Hippocampal formation (tissue), 2 donors: Measurements from ENCODE around the gene TSPAN32.
A peak's percentile ranks its signal among the peaks of the same experiment; 100 is the strongest.

Source experiments
- DNase-seq, 2 donors: peaks; one replicate each; lab custom pipeline; 2025; lab: John Stamatoyannopoulos, UW

Gene TSPAN32

GRCh38 chr11:2289350-2289749 lies 12.5 kb upstream of the TSPAN32 start:
- DNase-seq = no peak

GRCh38 chr11:2289859-2290258 lies 12.0 kb upstream of the TSPAN32 start:
- DNase-seq = no peak

GRCh38 chr11:2290351-2290841 lies 11.4 kb upstream of the TSPAN32 start:
- DNase-seq = no peak

- no peak for DNase-seq
Observed at GRCh38 chr11:2293531-2293971, 8.3 kb upstream of the TSPAN32 start.

GRCh38 chr11:2293984-2294925 lies 7.6 kb upstream of the TSPAN32 start:
- no peak for DNase-seq

- DNase-seq = no peak
Observed at GRCh38 chr11:2294926-2295290, 6.9 kb upstream of the TSPAN32 start.

- DNase-seq = no peak
Observed at GRCh38 chr11:2295971-2296912, 5.6 kb upstream of the TSPAN32 start.

- no peak for DNase-seq
Observed at GRCh38 chr11:2296913-2297622, 4.7 kb upstream of the TSPAN32 start.

GRCh38 chr11:2297623-2298030 lies 4.2 kb upstream of the TSPAN32 start:
- no peak for DNase-seq

- no peak for DNase-seq
Observed at GRCh38 chr11:2298131-2298794, 3.5 kb upstream of the TSPAN32 start.

- DNase-seq = no peak
Observed at GRCh38 chr11:2298795-2299761, 2.7 kb upstream of the TSPAN32 start.

- no peak for DNase-seq
Observed at GRCh38 chr11:2299773-2300172, 2.0 kb upstream of the TSPAN32 start.

GRCh38 chr11:2300290-2300935 lies 1.4 kb upstream of the TSPAN32 start:
- DNase-seq = no peak

GRCh38 chr11:2300936-2301630 lies 730 bp upstream of the TSPAN32 start:
- no peak for DNase-seq

- no peak for DNase-seq
Observed at GRCh38 chr11:2302306-2302895, 588 bp downstream of the TSPAN32 start.

- DNase-seq = peak in 1 of 2 donors; percentile 17
Observed at GRCh38 chr11:2302896-2303626, 1.2 kb downstream of the TSPAN32 start.

- no peak for DNase-seq
Observed at GRCh38 chr11:2303627-2304505, 2.1 kb downstream of the TSPAN32 start.
